Loucy (cell line): ENCODE measurements around the gene AQP5.

ENCODE experiments used
- CTCF ChIP-seq: fragments of 200-600 bp; sonication (generic); conservative IDR thresholded peaks from 2 replicates; pipeline ENCODE4 v1.5.1; 2014; ENCODE audit warnings: mild to moderate bottlenecking, antibody characterized with exemption, low read length
- EZH2phosphoT487 ChIP-seq: fragments of 200-600 bp; IDR thresholded peaks from 2 replicates; pipeline ENCODE4 v1.6.1; 2018; ENCODE audit warnings: antibody characterized with exemption, mild to moderate bottlenecking, moderate library complexity, borderline replicate concordance

- TF ChIP-seq CTCF (no peak), EZH2phosphoT487 (no peak)
Measured at GRCh38 chr12:49962861-49963765, 1.4 kb downstream of the AQP5 start.
